GM19463 (cell line): ENCODE measurements around the gene SLC26A8.

Source experiments
- ATAC-seq: cut with Tn5 transposase; IDR thresholded peaks from one replicate; pipeline ENCODE4 v1.9.1; 2021; ENCODE audit warnings: mild to moderate bottlenecking, moderate library complexity; ENCODE audit not compliant: unreplicated experiment

The SLC26A8 gene

GRCh38 chr6:36023996-36024795 is at the start of gene SLC26A8:
SLC26A8 (minus strand) TSS chr6:36024641; CDS start chr6:36019707, 4,934 bp downstream.
- no peak for ATAC-seq

GRCh38 chr6:36073587-36073986 is 49.1 kb upstream of the SLC26A8 start:
- ATAC-seq: no peak

GRCh38 chr6:36072681-36073080 is 48.2 kb upstream of the SLC26A8 start:
- no peak for ATAC-seq

- no peak for ATAC-seq
These were observed 47.3 kb upstream of the SLC26A8 start for GRCh38 chr6:36071714-36072113.

- ATAC-seq: no peak
These were observed 46.8 kb upstream of the SLC26A8 start for GRCh38 chr6:36071281-36071680.

- no peak for ATAC-seq
These were observed 45.8 kb upstream of the SLC26A8 start for GRCh38 chr6:36070252-36070651.

GRCh38 chr6:36069573-36069972 is 45.1 kb upstream of the SLC26A8 start:
- ATAC-seq: no peak

- ATAC-seq: no peak
These were observed 44.1 kb upstream of the SLC26A8 start for GRCh38 chr6:36068586-36068985.

- no peak for ATAC-seq
These were observed 43.6 kb upstream of the SLC26A8 start for GRCh38 chr6:36068012-36068392.

- no peak for ATAC-seq
These were observed 43.1 kb upstream of the SLC26A8 start for GRCh38 chr6:36067374-36068011.

- ATAC-seq: no peak
These were observed 42.4 kb upstream of the SLC26A8 start for GRCh38 chr6:36066817-36067216.

GRCh38 chr6:36065916-36066315 is 41.5 kb upstream of the SLC26A8 start:
- no peak for ATAC-seq

- no peak for ATAC-seq
These were observed 40.4 kb upstream of the SLC26A8 start for GRCh38 chr6:36064770-36065396.

GRCh38 chr6:36063318-36064060 is 39.0 kb upstream of the SLC26A8 start:
- ATAC-seq: no peak

- ATAC-seq: no peak
These were observed 37.8 kb upstream of the SLC26A8 start for GRCh38 chr6:36062247-36062646.

GRCh38 chr6:36061236-36061635 is 36.8 kb upstream of the SLC26A8 start:
- ATAC-seq: no peak

GRCh38 chr6:36056178-36056577 is 31.7 kb upstream of the SLC26A8 start:
- no peak for ATAC-seq

- ATAC-seq: no peak
These were observed 30.5 kb upstream of the SLC26A8 start for GRCh38 chr6:36054956-36055355.

GRCh38 chr6:36054415-36054814 is 30.0 kb upstream of the SLC26A8 start:
- ATAC-seq: no peak

GRCh38 chr6:36053878-36054277 is 29.4 kb upstream of the SLC26A8 start:
- ATAC-seq: no peak

GRCh38 chr6:36052097-36052496 is 27.7 kb upstream of the SLC26A8 start:
- ATAC-seq: no peak
